Bronchial epithelial cell (primary cell): ENCODE data around the gene SEMA4D. TPM values are rescaled to one million over a fixed set of nuclear protein-coding genes. Genes with fewer than 3 reads are reported as not detected.
A peak's percentile ranks its signal among the peaks of the same experiment; 100 is the strongest.

ENCODE experiments used
- DNase-seq: peaks from one replicate; pipeline ENCODE4 v3.0.0-alpha.2; 2010; ENCODE audit warnings: low read depth
- FAIRE-seq: peaks from 2 replicates; lab custom pipeline; 2011; peaks lifted over from hg19 to GRCh38; lab: Jason Lieb, UNC
- H3K27me3 ChIP-seq: 2 replicates; pipeline ENCODE4 v1.5.1; 2011; ENCODE audit warnings: low read length; ENCODE audit not compliant: control insufficient read depth, insufficient read depth
- H3K36me3 ChIP-seq: 2 replicates; pipeline ENCODE4 v1.5.1; 2011; ENCODE audit warnings: low read length; ENCODE audit not compliant: control insufficient read depth, insufficient read depth
- H3K4me3 ChIP-seq: 2 replicates; pipeline ENCODE4 v1.5.1; 2011; ENCODE audit warnings: mild to moderate bottlenecking, low read depth, low read length, control low read depth
- total RNA-seq: library from RNA; depleted of rRNA; stranded (reverse); fragments of >200 nt; gene quantifications from 2 replicates; pipeline ENCODE4 v1.2.1, GENCODE V29; 2014
- TF ChIP-seq, protein P1 (sequence below): IDR thresholded peaks from 2 replicates; pipeline ENCODE4 v1.5.1; 2011; ENCODE audit warnings: mild to moderate bottlenecking, moderate library complexity, low read length, control low read depth, inconsistent platforms; ENCODE audit not compliant: insufficient read depth, severe bottlenecking

SEMA4D gene
- total RNA-seq, 1 donor from 2014 or later: 1.8 TPM

- FAIRE-seq: no peak
- TF ChIP-seq, protein P1, sequence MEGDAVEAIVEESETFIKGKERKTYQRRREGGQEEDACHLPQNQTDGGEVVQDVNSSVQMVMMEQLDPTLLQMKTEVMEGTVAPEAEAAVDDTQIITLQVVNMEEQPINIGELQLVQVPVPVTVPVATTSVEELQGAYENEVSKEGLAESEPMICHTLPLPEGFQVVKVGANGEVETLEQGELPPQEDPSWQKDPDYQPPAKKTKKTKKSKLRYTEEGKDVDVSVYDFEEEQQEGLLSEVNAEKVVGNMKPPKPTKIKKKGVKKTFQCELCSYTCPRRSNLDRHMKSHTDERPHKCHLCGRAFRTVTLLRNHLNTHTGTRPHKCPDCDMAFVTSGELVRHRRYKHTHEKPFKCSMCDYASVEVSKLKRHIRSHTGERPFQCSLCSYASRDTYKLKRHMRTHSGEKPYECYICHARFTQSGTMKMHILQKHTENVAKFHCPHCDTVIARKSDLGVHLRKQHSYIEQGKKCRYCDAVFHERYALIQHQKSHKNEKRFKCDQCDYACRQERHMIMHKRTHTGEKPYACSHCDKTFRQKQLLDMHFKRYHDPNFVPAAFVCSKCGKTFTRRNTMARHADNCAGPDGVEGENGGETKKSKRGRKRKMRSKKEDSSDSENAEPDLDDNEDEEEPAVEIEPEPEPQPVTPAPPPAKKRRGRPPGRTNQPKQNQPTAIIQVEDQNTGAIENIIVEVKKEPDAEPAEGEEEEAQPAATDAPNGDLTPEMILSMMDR: no peak
- no peaks in the 10 kb centered on the region for H3K36me3 ChIP-seq
Measured at GRCh38 chr9:89400403-89401116, 97.4 kb downstream of the SEMA4D start.

DNA sequence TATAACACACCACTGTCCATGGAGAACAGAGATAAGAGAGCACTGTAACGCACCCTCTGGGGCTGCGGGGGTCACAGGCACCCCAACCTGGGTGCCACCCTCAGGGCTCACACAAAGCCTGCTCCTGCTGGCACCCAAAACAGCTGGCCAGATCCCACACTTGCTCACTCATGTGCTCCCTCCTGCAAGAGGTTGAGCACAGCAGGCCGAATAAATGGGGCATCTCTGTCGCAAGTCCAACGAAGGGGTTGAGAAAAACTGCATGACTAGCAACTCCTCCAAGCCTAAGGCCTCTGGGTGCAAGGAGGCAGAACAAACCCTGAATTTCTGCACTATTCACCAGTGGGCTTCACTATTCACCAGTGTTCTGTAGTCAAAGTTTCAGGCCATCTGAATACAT, 99.3 kb downstream of the SEMA4D start:
- FAIRE-seq: no peak
- H3K27me3 ChIP-seq: no peaks in the 10 kb centered on the region
- no peak overlapping the region for H3K4me3 ChIP-seq
- H3K36me3 ChIP-seq: no peaks in the 10 kb centered on the region
- TF ChIP-seq, protein P1: no peak
- DNase-seq: no peak

More at GRCh38 chr9:89400403-89401116, 97.4 kb downstream of the SEMA4D start:
- DNase-seq: no peak
- Histone ChIP-seq H3K27me3 (no peaks in the 10 kb centered on the region), H3K4me3 (no peak overlapping the region)

DNA sequence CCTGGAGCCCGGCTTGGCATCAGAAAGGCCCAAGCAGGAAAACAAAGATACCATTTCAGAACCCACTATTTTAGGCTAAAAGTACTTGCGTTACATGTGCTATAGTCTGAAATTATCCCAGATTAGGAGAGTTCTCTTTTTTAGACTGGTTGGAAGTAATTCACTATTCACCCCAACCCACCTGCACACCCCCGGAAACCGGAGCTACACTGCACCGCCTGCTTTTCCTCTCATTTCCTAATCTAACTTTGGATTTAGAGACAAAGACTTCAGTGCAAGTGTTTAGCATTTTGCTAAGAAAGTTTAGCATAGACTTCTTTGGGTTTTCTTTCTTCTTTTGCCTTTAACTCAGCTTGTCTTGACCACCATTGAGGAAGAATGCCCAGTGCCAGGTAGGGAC, 100.4 kb downstream of the SEMA4D start:
- H3K4me3 ChIP-seq: no peak overlapping the region
- DNase-seq (no peak), FAIRE-seq (no peak)
- TF ChIP-seq, protein P1: no peak
- H3K27me3 ChIP-seq: no peaks in the 10 kb centered on the region
- no peaks in the 10 kb centered on the region for H3K36me3 ChIP-seq

DNA sequence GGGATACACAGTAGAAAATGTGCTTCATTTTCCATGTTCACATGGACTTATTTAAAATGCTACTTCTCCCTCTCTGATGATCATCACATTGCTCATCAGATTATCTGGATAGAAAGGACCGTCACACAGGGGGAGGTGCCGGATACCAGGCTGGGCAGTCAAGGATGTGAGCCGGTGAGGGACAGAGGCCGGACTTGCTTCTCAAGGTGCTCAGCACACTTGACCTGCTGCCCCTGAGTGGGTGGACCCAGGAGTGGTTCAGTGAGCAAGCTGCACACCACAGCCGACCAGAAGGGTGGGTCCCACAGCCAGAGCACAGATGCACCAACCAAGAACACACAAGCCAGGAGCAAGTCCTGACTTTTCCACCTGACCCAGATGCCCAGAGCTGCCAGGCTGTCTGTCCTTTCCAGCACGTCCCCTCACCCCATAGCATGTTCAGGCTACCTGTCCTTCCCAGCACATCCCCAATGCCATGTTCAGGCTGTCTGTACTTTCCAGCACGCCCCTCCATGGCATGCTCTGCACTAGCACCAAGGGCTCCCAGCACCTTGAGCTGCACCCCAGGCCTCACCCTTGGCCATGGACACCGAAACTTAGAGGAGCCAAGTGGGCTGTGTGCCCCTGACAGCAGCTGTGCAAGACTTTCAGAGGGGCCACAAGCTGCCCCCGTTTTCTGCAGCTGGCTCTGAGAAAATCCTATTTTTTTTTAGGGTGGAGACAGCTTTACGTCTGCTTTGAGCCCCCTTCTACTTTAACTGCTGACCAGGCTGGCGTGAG, 101.8 kb downstream of the SEMA4D start:
- peak; percentile 7 for DNase-seq
- TF ChIP-seq, protein P1: no peak
- H3K27me3 ChIP-seq: no peaks in the 10 kb centered on the region
- no peak for FAIRE-seq
- H3K4me3 ChIP-seq: no peak overlapping the region
- no peaks in the 10 kb centered on the region for H3K36me3 ChIP-seq

- DNase-seq (no peak), FAIRE-seq (no peak)
- Histone ChIP-seq H3K4me3 (no peak overlapping the region), H3K36me3 (no peaks in the 10 kb centered on the region), H3K27me3 (no peaks in the 10 kb centered on the region)
- TF ChIP-seq, protein P1: no peak
Measured at GRCh38 chr9:89394412-89394811, 103.5 kb downstream of the SEMA4D start.
